Upper lobe of right lung (tissue), 1 donor: ENCODE results near the gene NDUFB7. TPM values are rescaled to one million over a fixed set of nuclear protein-coding genes. Genes with fewer than 3 reads are reported as not detected.
"Not testable (repeated sequence)": the region's sequence is repeated elsewhere in the genome, so short reads cannot be mapped to it uniquely, and the experiment has no call there.

ENCODE experiments used
- ATAC-seq: fragments of 200-7000 bp; cut with Tn5 transposase; one replicate; pipeline ENCODE4 v1.9.1; 2020; ENCODE audit warnings: mild to moderate bottlenecking, moderate library complexity
- DNase-seq: peaks from one replicate; pipeline ENCODE4 v3.0.0-alpha.2; 2020
- H3K27ac ChIP-seq: fragments of 200-600 bp; one replicate; pipeline ENCODE4 v1.8.0; 2022
- H3K27me3 ChIP-seq: fragments of 200-600 bp; one replicate; pipeline ENCODE4 v1.8.0; 2022; ENCODE audit warnings: mild to moderate bottlenecking
- H3K36me3 ChIP-seq: fragments of 200-600 bp; one replicate; pipeline ENCODE4 v1.8.0; 2022
- H3K4me1 ChIP-seq: fragments of 200-600 bp; one replicate; pipeline ENCODE4 v1.8.0; 2022
- H3K4me3 ChIP-seq: fragments of 200-600 bp; one replicate; pipeline ENCODE4 v1.8.0; 2022; ENCODE audit warnings: mild to moderate bottlenecking
- H3K9me3 ChIP-seq: fragments of 200-600 bp; one replicate; pipeline ENCODE4 v1.8.0; 2022
- CTCF ChIP-seq: fragments of 200-600 bp; IDR thresholded peaks from one replicate; pipeline ENCODE4 v1.8.0; 2022; ENCODE audit warnings: antibody characterized with exemption
- intact Hi-C: fragments of 100-400 bp; cut with DNase I; formaldehyde crosslinking; loops from one replicate; pipeline ENCODE4 v1.11.0; 2022
- total RNA-seq: library from RNA; stranded (reverse); fragmentation: NEBNext Ultra II Directional; extraction: Animal tissue kit (Norgen Biotek cat#: 25700); gene quantifications from one replicate; pipeline ENCODE4 v1.2.1, GENCODE V29; 2021
- donor health status: DM: no; HTN: yes; CAD: no; lungs with severe emphysema.

Gene NDUFB7
- total RNA-seq, 1 donor from 2014 or later, result 113 TPM

- no peak overlapping the region for H3K27ac ChIP-seq
- ATAC-seq (no peak), DNase-seq (no peak)
- H3K36me3 ChIP-seq, result no peaks in the 10 kb centered on the region
- no peak overlapping the region for H3K4me3 ChIP-seq
- no peaks in the 10 kb centered on the region for H3K4me1 ChIP-seq
- no peak for TF ChIP-seq CTCF
- intact Hi-C loops, result no loop called here
- no peaks in the 10 kb centered on the region for H3K9me3 ChIP-seq
- no peaks in the 10 kb centered on the region for H3K27me3 ChIP-seq
Measured at GRCh38 chr19:14612657-14613056, 40.8 kb upstream of the NDUFB7 start.

- DNase-seq, H3K4me1 ChIP-seq, H3K4me3 ChIP-seq, intact Hi-C loops, H3K27ac ChIP-seq, H3K36me3 ChIP-seq, H3K27me3 ChIP-seq, H3K9me3 ChIP-seq, ATAC-seq: not testable (repeated sequence)
Measured at GRCh38 chr19:14612242-14612641, 40.4 kb upstream of the NDUFB7 start.

- Histone ChIP-seq H3K9me3 (no peaks in the 10 kb centered on the region), H3K27ac (no peak overlapping the region), H3K27me3 (no peaks in the 10 kb centered on the region), H3K36me3 (no peaks in the 10 kb centered on the region), H3K4me1 (no peaks in the 10 kb centered on the region), H3K4me3 (no peak overlapping the region)
- no peak for DNase-seq
- no peak for TF ChIP-seq CTCF
- intact Hi-C loops, result no loop called here
- ATAC-seq, result no peak
Measured at GRCh38 chr19:14611051-14611450, 39.2 kb upstream of the NDUFB7 start.

GRCh38 chr19:14606627-14607026 is 34.8 kb upstream of the NDUFB7 start:
- no peak for DNase-seq
- H3K4me1 ChIP-seq, result no peaks in the 10 kb centered on the region
- intact Hi-C loops, result no loop called here
- no peaks in the 10 kb centered on the region for H3K27me3 ChIP-seq
- TF ChIP-seq CTCF, result no peak
- no peak overlapping the region for H3K4me3 ChIP-seq
- no peaks in the 10 kb centered on the region for H3K36me3 ChIP-seq
- H3K9me3 ChIP-seq, result no peaks in the 10 kb centered on the region
- no peak overlapping the region for H3K27ac ChIP-seq
- ATAC-seq, result no peak

GRCh38 chr19:14603990-14604387 is 32.1 kb upstream of the NDUFB7 start:
- intact Hi-C loops, result no loop called here
- Histone ChIP-seq H3K36me3 (no peaks in the 10 kb centered on the region), H3K27me3 (no peaks in the 10 kb centered on the region), H3K4me1 (no peaks in the 10 kb centered on the region), H3K9me3 (no peaks in the 10 kb centered on the region), H3K4me3 (no peak overlapping the region), H3K27ac (no peak overlapping the region)
- no peak for TF ChIP-seq CTCF
- DNase-seq (no peak), ATAC-seq (no peak)

- H3K27me3 ChIP-seq, result peaks cover 7% of the 10 kb centered on the region
- H3K36me3 ChIP-seq, result no peaks in the 10 kb centered on the region
- ATAC-seq, result no peak
- DNase-seq, result no peak
- no peak for TF ChIP-seq CTCF
- no peaks in the 10 kb centered on the region for H3K4me1 ChIP-seq
- H3K27ac ChIP-seq, result no peak overlapping the region
- no peak overlapping the region for H3K4me3 ChIP-seq
- intact Hi-C loops, result no loop called here
- H3K9me3 ChIP-seq, result no peaks in the 10 kb centered on the region
Measured at GRCh38 chr19:14599548-14600147, 27.8 kb upstream of the NDUFB7 start.
